HepG2 (cell line): ENCODE results near the gene PLCD4. TPM values are rescaled to one million over a fixed set of nuclear protein-coding genes. Genes with fewer than 3 reads are reported as not detected.

Experiments
- ATAC-seq: fragments of 200-7000 bp; cut with Tn5 transposase; 3 replicates; pipeline ENCODE4 v1.9.1; 2020; ENCODE audit warnings: mild to moderate bottlenecking, moderate library complexity
- BruUV-seq: library from RNA; stranded (reverse); fragments of 400-500 nt; replicated peaks from 2 replicates; lab custom pipeline; 2021; lab: Mats Ljungman, UMichigan
- CTCF ChIA-PET: fragments of 300-600 bp; formaldehyde crosslinking; extraction: SDS; loops from one replicate; lab custom pipeline; 2021; ENCODE audit warnings: low total read pairs, inconsistent platforms, low intra/inter-chr PET ratio; lab: Yijun Ruan, JAX
- POLR2A ChIA-PET: fragments of 350-600 bp; sonication (Branson Sonifier 250); formaldehyde crosslinking; loops from one replicate; lab custom pipeline; 2020; ENCODE audit warnings: antibody characterized with exemption, inconsistent platforms; lab: Yijun Ruan, JAX
- DNase-seq: peaks from one replicate; pipeline ENCODE4 v3.0.0-alpha.2; 2015; ENCODE audit warnings: low spot score
- FAIRE-seq: peaks from 3 replicates; lab custom pipeline; 2011; peaks lifted over from hg19 to GRCh38; lab: Jason Lieb, UNC
- H2AFZ ChIP-seq: one replicate; pipeline ENCODE4 v1.6.1; 2011; ENCODE audit warnings: low read length, inconsistent platforms
- H3K27ac ChIP-seq: fragments of 300-600 bp; 3 replicates; pipeline ENCODE4 v1.8.0; 2011; ENCODE audit warnings: mixed run types, mild to moderate bottlenecking, mixed read lengths, low read length, inconsistent platforms; ENCODE audit not compliant: insufficient read depth; ENCODE audit errors: extremely low read length
- H3K27me3 ChIP-seq, 2 experiments: fragments of 200-600 bp in 1 of 2; 2 replicates in 1 of 2; 3 replicates in 1 of 2; pipeline versions ENCODE4 v1.6.0 to v1.8.0; 2011; ENCODE audit warnings: low read length in 2 of 2, mild to moderate bottlenecking in 2 of 2, moderate library complexity in 2 of 2, inconsistent platforms in 1 of 2; ENCODE audit not compliant: insufficient read depth in 2 of 2, control insufficient read depth in 1 of 2
- H3K36me3 ChIP-seq, 2 experiments: fragments of 200-600 bp in 1 of 2; replicated peaks in 1 of 2; 2 replicates in 1 of 2; 3 replicates in 1 of 2; pipeline versions ENCODE4 v1.5.1 to v1.8.0; 2011; ENCODE audit warnings: low read length in 2 of 2, inconsistent platforms in 1 of 2; ENCODE audit not compliant: insufficient read depth in 2 of 2, control insufficient read depth in 1 of 2
- H3K4me1 ChIP-seq: 2 replicates; pipeline ENCODE4 v1.5.1; 2012; ENCODE audit warnings: low read length, inconsistent platforms; ENCODE audit not compliant: insufficient read depth
- H3K4me2 ChIP-seq: 2 replicates; pipeline ENCODE4 v1.6.0; 2011; ENCODE audit warnings: low read depth, low read length, inconsistent platforms
- H3K4me3 ChIP-seq, 3 experiments: fragments of 200-600 bp in 1 of 3; sonication (generic), shearing (Covaris generic) in 1 of 3; replicated peaks in 1 of 3; 2 replicates each; pipeline ENCODE4 v1.5.1; 2011 to 2016; ENCODE audit warnings: low read length in 3 of 3, inconsistent platforms in 2 of 3, low read depth in 2 of 3, mild to moderate bottlenecking in 2 of 3, control low read depth in 1 of 3, mixed read lengths in 1 of 3; ENCODE audit not compliant: insufficient read depth in 1 of 3
- H3K79me2 ChIP-seq: one replicate; pipeline ENCODE4 v1.6.1; 2011; ENCODE audit warnings: low read length, inconsistent platforms; ENCODE audit not compliant: insufficient read depth
- H3K9ac ChIP-seq: 2 replicates; pipeline ENCODE4 v1.6.0; 2011; ENCODE audit warnings: mild to moderate bottlenecking, low read depth, low read length, inconsistent platforms; ENCODE audit not compliant: insufficient read depth
- H3K9me3 ChIP-seq: 2 replicates; pipeline ENCODE4 v1.5.1; 2012; ENCODE audit warnings: mild to moderate bottlenecking, low read length
- H4K20me1 ChIP-seq: 2 replicates; pipeline ENCODE4 v1.6.0; 2011; ENCODE audit warnings: inconsistent platforms, mild to moderate bottlenecking, low read length, moderate library complexity; ENCODE audit not compliant: insufficient read depth
- GLI4 ChIP-seq: sonication (generic); formaldehyde crosslinking; IDR thresholded peaks from 2 replicates; pipeline ENCODE4 v1.5.1; 2020; ENCODE audit warnings: missing genetic modification reagents, mild to moderate bottlenecking, moderate library complexity, borderline replicate concordance
- MAFK ChIP-seq, 2 experiments: IDR thresholded peaks in 1 of 2; conservative IDR thresholded peaks in 1 of 2; 2 replicates each; pipeline ENCODE4 v1.6.1; 2011; ENCODE audit warnings: improper control_type of control experiment in 2 of 2, low read length in 2 of 2
- NBN ChIP-seq: fragments of 450-650 bp; conservative IDR thresholded peaks from 2 replicates; pipeline ENCODE4 v1.6.1; 2017
- PAWR ChIP-seq: sonication (generic); formaldehyde crosslinking; IDR thresholded peaks from 2 replicates; pipeline ENCODE4 v1.4.0; 2020; ENCODE audit warnings: missing genetic modification reagents, mild to moderate bottlenecking, borderline replicate concordance
- RELA ChIP-seq: sonication (generic); formaldehyde crosslinking; IDR thresholded peaks from 2 replicates; pipeline ENCODE4 v1.4.0; 2020; ENCODE audit warnings: missing genetic modification reagents
- ZBTB26 ChIP-seq: IDR thresholded peaks from 2 replicates; pipeline ENCODE4 v1.6.1; 2016; ENCODE audit warnings: missing compliant biosample characterization, missing genetic modification reagents, borderline replicate concordance
- ZFP62 ChIP-seq: sonication (generic); formaldehyde crosslinking; IDR thresholded peaks from 2 replicates; pipeline ENCODE4 v1.4.0; 2020; ENCODE audit warnings: missing genetic modification reagents
- ZNF629 ChIP-seq: sonication (generic); formaldehyde crosslinking; conservative IDR thresholded peaks from 2 replicates; pipeline ENCODE4 v1.5.0; 2020; ENCODE audit warnings: missing genetic modification reagents
- ZNF7 ChIP-seq: IDR thresholded peaks from 2 replicates; pipeline ENCODE4 v1.6.1; 2016; ENCODE audit warnings: missing biosample characterization, missing genetic modification reagents
- ZUFSP ChIP-seq: sonication (generic); formaldehyde crosslinking; IDR thresholded peaks from 2 replicates; pipeline ENCODE4 v1.9.0; 2021; ENCODE audit warnings: missing genetic modification reagents, mild to moderate bottlenecking, borderline replicate concordance
- WGBS: methylation state at CpG from one replicate; pipeline ENCODE4 v1.1.6; 2017; ENCODE audit warnings: low lambda C conversion rate; 5-methylcytosine and 5-hydroxymethylcytosine counted together
- in situ Hi-C: cut with HindIII; loops from 2 replicates; pipeline ENCODE4 v1.10.0; 2017; ENCODE audit warnings: low pct_unique_long_range_greater_than_20kb; ENCODE audit not compliant: extremely low pct_ligation_motif_present
- intact Hi-C: fragments of 100-400 bp; cut with micrococcal nuclease; formaldehyde crosslinking; loops from one replicate; pipeline ENCODE4 v1.10.0; 2022; ENCODE audit not compliant: unreplicated experiment
- polyA plus RNA-seq, 8 experiments: library from polyadenylated mRNA; depleted of rRNA in 3 of 8; stranded (reverse) in 7 of 8; unstranded in 1 of 8; fragments of >200 nt; fragmentation: Illumina TruSeq in 4 of 8; extraction: Trizol in 4 of 8; gene quantifications; 2 replicates each; pipeline versions ENCODE4 v1.2.1 to v1.2.3, GENCODE V29; 2011 to 2016; ENCODE audit warnings: low read depth in 4 of 8, missing spikeins in 1 of 8, mixed read lengths in 1 of 8; ENCODE audit not compliant: insufficient read depth in 1 of 8
- total RNA-seq, 5 experiments: library from RNA; depleted of rRNA; stranded (reverse); fragments of >200 nt; fragmentation: Illumina TruSeq; extraction: Trizol; gene quantifications; 2 replicates each; pipeline ENCODE4 v1.2.3, GENCODE V29; 2016; ENCODE audit warnings: low read depth in 1 of 5
- TF ChIP-seq, protein P1 (sequence below): IDR thresholded peaks from 2 replicates; pipeline ENCODE4 v1.4.0; 2020; ENCODE audit warnings: mild to moderate bottlenecking, missing genetic modification reagents

Gene PLCD4
- total and polyA plus RNA-seq, 2 of the 13 experiments (the other 11 are each of a cell fraction or from before 2014, with no cell fraction given) = 0.26 TPM; not detected in 1

- ATAC-seq = no peak
- Histone ChIP-seq H3K9me3 (no peaks in the 10 kb centered on the region), H3K4me2 (no peak overlapping the region), H3K36me3 (peaks cover 15 to 51% of the 10 kb centered on the region in 2 experiments), H3K4me1 (no peaks in the 10 kb centered on the region), H3K27me3 (no peaks in the 10 kb centered on the region), H4K20me1 (peaks cover 9% of the 10 kb centered on the region; the same call in 1 of the 2 replicates)
- CTCF ChIA-PET = no interaction called here
- TF ChIP-seq ZUFSP (CRISPR knock-in tag) (no peak), PAWR (CRISPR knock-in tag) (no peak), GLI4 (CRISPR knock-in tag) (no peak), RELA (CRISPR knock-in tag) (no peak), MAFK (conservative IDR thresholded peaks at IDR 0.05 in 1 of 2, IDR thresholded peaks at IDR 0.05 in 1 of 2; ENCODE audit: low read length in 2 of 2) (0 out of 4 replicates have a peak, but pooled peaks of 1 of the 2 experiments have one; percentile 7), ZNF629 (CRISPR knock-in tag) (peak; percentile 85), NBN (no peak), ZFP62 (CRISPR knock-in tag) (no peak), ZNF7 (CRISPR knock-in tag) (no peak), ZBTB26 (CRISPR knock-in tag) (no peak)
- TF ChIP-seq, protein P1, sequence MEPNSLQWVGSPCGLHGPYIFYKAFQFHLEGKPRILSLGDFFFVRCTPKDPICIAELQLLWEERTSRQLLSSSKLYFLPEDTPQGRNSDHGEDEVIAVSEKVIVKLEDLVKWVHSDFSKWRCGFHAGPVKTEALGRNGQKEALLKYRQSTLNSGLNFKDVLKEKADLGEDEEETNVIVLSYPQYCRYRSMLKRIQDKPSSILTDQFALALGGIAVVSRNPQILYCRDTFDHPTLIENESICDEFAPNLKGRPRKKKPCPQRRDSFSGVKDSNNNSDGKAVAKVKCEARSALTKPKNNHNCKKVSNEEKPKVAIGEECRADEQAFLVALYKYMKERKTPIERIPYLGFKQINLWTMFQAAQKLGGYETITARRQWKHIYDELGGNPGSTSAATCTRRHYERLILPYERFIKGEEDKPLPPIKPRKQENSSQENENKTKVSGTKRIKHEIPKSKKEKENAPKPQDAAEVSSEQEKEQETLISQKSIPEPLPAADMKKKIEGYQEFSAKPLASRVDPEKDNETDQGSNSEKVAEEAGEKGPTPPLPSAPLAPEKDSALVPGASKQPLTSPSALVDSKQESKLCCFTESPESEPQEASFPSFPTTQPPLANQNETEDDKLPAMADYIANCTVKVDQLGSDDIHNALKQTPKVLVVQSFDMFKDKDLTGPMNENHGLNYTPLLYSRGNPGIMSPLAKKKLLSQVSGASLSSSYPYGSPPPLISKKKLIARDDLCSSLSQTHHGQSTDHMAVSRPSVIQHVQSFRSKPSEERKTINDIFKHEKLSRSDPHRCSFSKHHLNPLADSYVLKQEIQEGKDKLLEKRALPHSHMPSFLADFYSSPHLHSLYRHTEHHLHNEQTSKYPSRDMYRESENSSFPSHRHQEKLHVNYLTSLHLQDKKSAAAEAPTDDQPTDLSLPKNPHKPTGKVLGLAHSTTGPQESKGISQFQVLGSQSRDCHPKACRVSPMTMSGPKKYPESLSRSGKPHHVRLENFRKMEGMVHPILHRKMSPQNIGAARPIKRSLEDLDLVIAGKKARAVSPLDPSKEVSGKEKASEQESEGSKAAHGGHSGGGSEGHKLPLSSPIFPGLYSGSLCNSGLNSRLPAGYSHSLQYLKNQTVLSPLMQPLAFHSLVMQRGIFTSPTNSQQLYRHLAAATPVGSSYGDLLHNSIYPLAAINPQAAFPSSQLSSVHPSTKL (CRISPR knock-in tag) = no peak
- TF ChIP-seq, all 625 proteins: peak for 2
- Histone ChIP-seq H3K9ac (no peak overlapping the region), H3K27ac (no peak overlapping the region), H3K79me2 (peaks cover 61% of the 10 kb centered on the region), H2AFZ (no peak overlapping the region), H3K4me3 (no peak overlapping the region)
- WGBS = 98% methylated on average over 3 of the region's 3 CpGs
- FAIRE-seq (no peak), DNase-seq (no peak)
- TSS peak; percentile 1 for BruUV-seq
- intact Hi-C loops = no loop called here
- in situ Hi-C loops = no loop called here
- POLR2A ChIA-PET = no interaction called here
These were observed 29.3 kb upstream of the PLCD4 start for GRCh38 chr2:218578272-218578877.
